ENCODE results near the gene DAB1. TPM values are rescaled to one million over a fixed set of nuclear protein-coding genes. Genes with fewer than 3 reads are reported as not detected.

Gene DAB1
- total and polyA plus RNA-seq, 10 of the 15 experiments (the other 5 are each of a cell fraction or from before 2014, with no cell fraction given) = 0.02 to 0.10 (median 0.03) TPM; not detected in 5

DNA sequence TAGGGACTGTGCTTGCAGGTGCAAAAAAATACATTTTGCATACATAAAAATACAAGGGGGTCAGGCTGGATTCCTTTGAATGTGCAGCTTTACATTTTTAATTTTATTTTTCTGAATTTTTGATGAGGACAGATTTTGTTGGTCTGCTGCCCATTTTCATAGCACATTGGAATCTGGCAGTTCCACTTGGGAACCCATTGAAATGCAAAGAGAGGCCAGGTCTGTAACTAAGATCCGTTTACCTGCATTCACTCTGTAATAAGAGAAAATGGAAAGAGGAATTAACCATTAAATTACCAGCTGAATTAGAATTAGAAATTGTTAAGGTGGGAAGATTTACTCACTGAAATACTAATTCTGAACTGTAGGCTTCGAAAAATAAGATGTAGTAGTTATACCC, 221.6 kb downstream of the DAB1 start:
- POLR2A ChIA-PET = no interaction called here
- no peak overlapping the region for H3K4me3 ChIP-seq
- H2AFZ ChIP-seq (ENCODE audit: control insufficient read depth, low read depth, low read length) = no peak overlapping the region
- H3K9me3 ChIP-seq (replicated peaks; ENCODE audit: control insufficient read depth, insufficient read depth, low read length) = no peaks in the 10 kb centered on the region
- WGBS (ENCODE audit: insufficient coverage, insufficient replicate concordance, low lambda C conversion rate, missing lambda C conversion rate) = 11% methylated on average over 2 of the region's 2 CpGs
- in situ Hi-C loops (cut with MboI) = no loop called here
- no peak for TF ChIP-seq SREBF2 (IDR thresholded peaks at IDR 0.05; ENCODE audit: low read length)
- TF ChIP-seq, protein P1, sequence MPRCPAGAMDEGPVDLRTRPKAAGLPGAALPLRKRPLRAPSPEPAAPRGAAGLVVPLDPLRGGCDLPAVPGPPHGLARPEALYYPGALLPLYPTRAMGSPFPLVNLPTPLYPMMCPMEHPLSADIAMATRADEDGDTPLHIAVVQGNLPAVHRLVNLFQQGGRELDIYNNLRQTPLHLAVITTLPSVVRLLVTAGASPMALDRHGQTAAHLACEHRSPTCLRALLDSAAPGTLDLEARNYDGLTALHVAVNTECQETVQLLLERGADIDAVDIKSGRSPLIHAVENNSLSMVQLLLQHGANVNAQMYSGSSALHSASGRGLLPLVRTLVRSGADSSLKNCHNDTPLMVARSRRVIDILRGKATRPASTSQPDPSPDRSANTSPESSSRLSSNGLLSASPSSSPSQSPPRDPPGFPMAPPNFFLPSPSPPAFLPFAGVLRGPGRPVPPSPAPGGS (IDR thresholded peaks at IDR 0.05; ENCODE audit: borderline replicate concordance, insufficient read depth, low read depth, low read length, poor library complexity, severe bottlenecking) = no peak
- TF ChIP-seq ASH2L (IDR thresholded peaks at IDR 0.05; ENCODE audit: borderline replicate concordance, low read depth) = no peak
- TF ChIP-seq HDAC2 (IDR thresholded peaks at IDR 0.05) = no peak
- no peak for TF ChIP-seq ZSCAN29 (IDR thresholded peaks at IDR 0.05)
- TF ChIP-seq STAT3 (IDR thresholded peaks at IDR 0.05; ENCODE audit: low read depth, low read length) = no peak
- no peak for TF ChIP-seq FOS (IDR thresholded peaks at IDR 0.05; ENCODE audit: borderline replicate concordance, extremely low read depth, insufficient read length)
- no peak for TF ChIP-seq BMI1 (IDR thresholded peaks at IDR 0.05; ENCODE audit: borderline replicate concordance)
- TF ChIP-seq RELA (IDR thresholded peaks at IDR 0.05; ENCODE audit: borderline replicate concordance, partially characterized antibody) = no peak
- no peak for TF ChIP-seq HDGF (IDR thresholded peaks at IDR 0.05)
- TF ChIP-seq, protein P2, sequence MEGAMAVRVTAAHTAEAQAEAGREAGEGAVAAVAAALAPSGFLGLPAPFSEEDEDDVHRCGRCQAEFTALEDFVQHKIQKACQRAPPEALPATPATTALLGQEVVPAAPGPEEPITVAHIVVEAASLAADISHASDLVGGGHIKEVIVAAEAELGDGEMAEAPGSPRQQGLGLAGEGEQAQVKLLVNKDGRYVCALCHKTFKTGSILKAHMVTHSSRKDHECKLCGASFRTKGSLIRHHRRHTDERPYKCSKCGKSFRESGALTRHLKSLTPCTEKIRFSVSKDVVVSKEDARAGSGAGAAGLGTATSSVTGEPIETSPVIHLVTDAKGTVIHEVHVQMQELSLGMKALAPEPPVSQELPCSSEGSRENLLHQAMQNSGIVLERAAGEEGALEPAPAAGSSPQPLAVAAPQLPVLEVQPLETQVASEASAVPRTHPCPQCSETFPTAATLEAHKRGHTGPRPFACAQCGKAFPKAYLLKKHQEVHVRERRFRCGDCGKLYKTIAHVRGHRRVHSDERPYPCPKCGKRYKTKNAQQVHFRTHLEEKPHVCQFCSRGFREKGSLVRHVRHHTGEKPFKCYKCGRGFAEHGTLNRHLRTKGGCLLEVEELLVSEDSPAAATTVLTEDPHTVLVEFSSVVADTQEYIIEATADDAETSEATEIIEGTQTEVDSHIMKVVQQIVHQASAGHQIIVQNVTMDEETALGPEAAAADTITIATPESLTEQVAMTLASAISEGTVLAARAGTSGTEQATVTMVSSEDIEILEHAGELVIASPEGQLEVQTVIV (IDR thresholded peaks at IDR 0.05; ENCODE audit: borderline replicate concordance, partially characterized antibody) = no peak
- TF ChIP-seq RAD21 (IDR thresholded peaks at IDR 0.05; ENCODE audit: insufficient read depth, low read depth, low read length) = no peak
- TF ChIP-seq SMAD5 (IDR thresholded peaks at IDR 0.05; ENCODE audit: low read depth) = no peak
- TF ChIP-seq ZNF274 (IDR thresholded peaks at IDR 0.05; ENCODE audit: insufficient read depth, insufficient read length) = no peak
- TF ChIP-seq, protein P3, sequence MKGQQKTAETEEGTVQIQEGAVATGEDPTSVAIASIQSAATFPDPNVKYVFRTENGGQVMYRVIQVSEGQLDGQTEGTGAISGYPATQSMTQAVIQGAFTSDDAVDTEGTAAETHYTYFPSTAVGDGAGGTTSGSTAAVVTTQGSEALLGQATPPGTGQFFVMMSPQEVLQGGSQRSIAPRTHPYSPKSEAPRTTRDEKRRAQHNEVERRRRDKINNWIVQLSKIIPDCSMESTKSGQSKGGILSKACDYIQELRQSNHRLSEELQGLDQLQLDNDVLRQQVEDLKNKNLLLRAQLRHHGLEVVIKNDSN (IDR thresholded peaks at IDR 0.05; ENCODE audit: borderline replicate concordance, extremely low read length, insufficient read depth, low read depth, low read length) = no peak
- SMC1A ChIA-PET (ENCODE audit: uncharacterized antibody, unreplicated experiment) = interaction anchor here (0.7 kb wide), 1 partner anchor 90 kb away, joined by 3 read pairs; no protein-coding TSS in a partner anchor
- H4K20me1 ChIP-seq (ENCODE audit: control insufficient read depth, insufficient read depth) = no peaks in the 10 kb centered on the region
- RAD21 ChIA-PET (ENCODE audit: unreplicated experiment) = no interaction called here
- no peak overlapping the region for H3K9ac ChIP-seq (ENCODE audit: control insufficient read depth, insufficient read depth, low read length)
- H3K79me2 ChIP-seq (ENCODE audit: control insufficient read depth, insufficient read depth, low read length) = no peaks in the 10 kb centered on the region
- BruUV-seq (replicated peaks) = no TSS peak
- DNase-seq (ENCODE audit: low read depth, low spot score) = no peak
- CTCF ChIA-PET = no interaction called here
- FAIRE-seq = no peak
- H3K27ac ChIP-seq (ENCODE audit: control insufficient read depth, insufficient read depth) = no peak overlapping the region
- H3K4me2 ChIP-seq (ENCODE audit: control insufficient read depth, insufficient read depth) = no peak overlapping the region
- no peaks in the 10 kb centered on the region for H3K36me3 ChIP-seq (ENCODE audit: control insufficient read depth in 2 of 2, insufficient read depth in 2 of 2, low read length in 1 of 2)
- no peaks in the 10 kb centered on the region for H3K4me1 ChIP-seq (ENCODE audit: control insufficient read depth, insufficient read depth, low read length)
- no peaks in the 10 kb centered on the region; a peak in 1 of 4 replicates for H3K27me3 ChIP-seq (replicated peaks in 1 of 2; ENCODE audit: control insufficient read depth in 2 of 2, insufficient read depth in 2 of 2, low read length in 1 of 2)
- intact Hi-C loops (cut with micrococcal nuclease; ENCODE audit: unreplicated experiment) = no loop called here
- ATAC-seq = no peak
